ENCODE results near the gene WIF1.

The WIF1 gene

GRCh38 chr12:65098364-65098763 is 22.7 kb downstream of the WIF1 start:
- TF ChIP-seq, protein P1, sequence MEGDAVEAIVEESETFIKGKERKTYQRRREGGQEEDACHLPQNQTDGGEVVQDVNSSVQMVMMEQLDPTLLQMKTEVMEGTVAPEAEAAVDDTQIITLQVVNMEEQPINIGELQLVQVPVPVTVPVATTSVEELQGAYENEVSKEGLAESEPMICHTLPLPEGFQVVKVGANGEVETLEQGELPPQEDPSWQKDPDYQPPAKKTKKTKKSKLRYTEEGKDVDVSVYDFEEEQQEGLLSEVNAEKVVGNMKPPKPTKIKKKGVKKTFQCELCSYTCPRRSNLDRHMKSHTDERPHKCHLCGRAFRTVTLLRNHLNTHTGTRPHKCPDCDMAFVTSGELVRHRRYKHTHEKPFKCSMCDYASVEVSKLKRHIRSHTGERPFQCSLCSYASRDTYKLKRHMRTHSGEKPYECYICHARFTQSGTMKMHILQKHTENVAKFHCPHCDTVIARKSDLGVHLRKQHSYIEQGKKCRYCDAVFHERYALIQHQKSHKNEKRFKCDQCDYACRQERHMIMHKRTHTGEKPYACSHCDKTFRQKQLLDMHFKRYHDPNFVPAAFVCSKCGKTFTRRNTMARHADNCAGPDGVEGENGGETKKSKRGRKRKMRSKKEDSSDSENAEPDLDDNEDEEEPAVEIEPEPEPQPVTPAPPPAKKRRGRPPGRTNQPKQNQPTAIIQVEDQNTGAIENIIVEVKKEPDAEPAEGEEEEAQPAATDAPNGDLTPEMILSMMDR (IDR thresholded peaks at IDR 0.05; ENCODE audit: extremely low read depth, missing control alignments) = no peak
- DNase-seq (ENCODE audit: low spot score) = no peak

GRCh38 chr12:65094722-65095121 is 26.4 kb downstream of the WIF1 start:
- DNase-seq (ENCODE audit: low spot score) = no peak
- TF ChIP-seq, protein P1 (IDR thresholded peaks at IDR 0.05; ENCODE audit: extremely low read depth, missing control alignments) = no peak

DNA sequence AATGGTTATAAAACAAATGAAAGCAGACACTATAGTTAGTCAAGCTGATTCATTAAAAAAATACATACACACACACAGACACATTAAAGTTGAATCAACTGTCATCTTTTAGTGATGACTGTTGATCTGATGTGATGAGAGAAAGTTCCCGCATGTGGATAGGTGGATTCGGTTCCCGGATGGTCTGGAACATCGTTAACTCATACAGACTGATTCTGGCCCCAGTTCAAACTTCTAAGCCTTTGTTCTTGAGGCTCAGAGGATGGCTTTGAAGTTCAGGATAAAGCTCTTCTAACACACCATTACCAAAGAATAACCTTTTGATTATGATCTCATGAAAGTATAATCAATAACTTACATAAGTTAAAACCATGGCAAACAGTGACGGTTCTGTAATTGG is 27.5 kb downstream of the WIF1 start:
- TF ChIP-seq, protein P1 (IDR thresholded peaks at IDR 0.05; ENCODE audit: extremely low read depth, missing control alignments) = no peak
- DNase-seq (ENCODE audit: low spot score) = no peak

GRCh38 chr12:65090461-65090860 is 30.6 kb downstream of the WIF1 start:
- TF ChIP-seq, protein P1 (IDR thresholded peaks at IDR 0.05; ENCODE audit: extremely low read depth, missing control alignments) = no peak
- no peak for DNase-seq (ENCODE audit: low spot score)

DNA sequence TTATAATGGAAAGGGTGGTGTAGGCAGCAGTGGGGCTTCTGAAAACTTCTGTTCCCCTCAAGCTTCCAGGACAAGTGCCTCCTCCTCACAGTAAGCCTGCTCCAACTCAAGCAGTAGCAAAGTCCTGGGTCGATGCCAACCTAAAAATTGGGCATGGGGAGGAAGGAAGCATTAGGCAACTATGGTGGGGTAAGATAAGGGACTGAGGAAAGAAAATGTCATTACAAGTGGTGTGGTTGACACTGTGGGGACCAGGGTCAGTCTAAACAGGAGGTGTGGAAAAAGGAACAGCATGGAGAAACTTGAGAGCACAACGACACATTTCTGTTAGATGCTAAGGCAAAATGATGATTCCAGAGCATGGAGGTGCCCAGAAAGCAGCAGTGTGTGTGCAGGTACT is 34.9 kb downstream of the WIF1 start:
- TF ChIP-seq, protein P1 (IDR thresholded peaks at IDR 0.05; ENCODE audit: extremely low read depth, missing control alignments) = no peak

DNA sequence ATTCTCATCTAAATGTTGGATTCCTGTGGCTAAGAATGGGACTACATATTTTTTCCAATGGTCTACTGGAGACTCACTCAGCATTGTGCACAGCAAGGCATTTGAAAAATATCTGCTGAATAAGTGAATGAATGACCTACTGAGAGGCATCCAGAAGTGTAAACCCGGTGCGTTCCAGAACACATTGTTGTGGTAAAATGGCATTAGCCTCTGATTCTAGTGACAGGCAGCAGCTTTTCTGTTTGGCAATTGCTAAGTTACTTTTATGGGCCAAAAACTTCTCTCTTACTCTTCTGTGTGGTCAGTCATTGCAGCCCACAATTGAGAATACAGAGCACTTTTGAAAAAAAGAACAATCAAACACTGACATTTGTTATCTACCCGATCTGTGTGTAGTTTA is 36.5 kb downstream of the WIF1 start:
- no peak for DNase-seq (ENCODE audit: low spot score)
- TF ChIP-seq, protein P1 (IDR thresholded peaks at IDR 0.05; ENCODE audit: extremely low read depth, missing control alignments) = no peak

More for the DNA sequence above, 34.9 kb downstream of the WIF1 start:
- DNase-seq (ENCODE audit: low spot score) = no peak

- TF ChIP-seq, protein P1 (IDR thresholded peaks at IDR 0.05; ENCODE audit: extremely low read depth, missing control alignments) = no peak
- DNase-seq (ENCODE audit: low spot score) = no peak
Observed at GRCh38 chr12:65083581-65083980, 37.5 kb downstream of the WIF1 start.

All from GM20000 (cell line).